HG03139 (cell line): Measurements from ENCODE around the gene GLOD4.
"Not testable (repeated sequence)": the region's sequence is repeated elsewhere in the genome, so short reads cannot be mapped to it uniquely, and the experiment has no call there.

Experiments used
- ATAC-seq: cut with Tn5 transposase; IDR thresholded peaks from one replicate; pipeline ENCODE4 v1.9.1; 2021; ENCODE audit not compliant: unreplicated experiment

GLOD4 gene

DNA sequence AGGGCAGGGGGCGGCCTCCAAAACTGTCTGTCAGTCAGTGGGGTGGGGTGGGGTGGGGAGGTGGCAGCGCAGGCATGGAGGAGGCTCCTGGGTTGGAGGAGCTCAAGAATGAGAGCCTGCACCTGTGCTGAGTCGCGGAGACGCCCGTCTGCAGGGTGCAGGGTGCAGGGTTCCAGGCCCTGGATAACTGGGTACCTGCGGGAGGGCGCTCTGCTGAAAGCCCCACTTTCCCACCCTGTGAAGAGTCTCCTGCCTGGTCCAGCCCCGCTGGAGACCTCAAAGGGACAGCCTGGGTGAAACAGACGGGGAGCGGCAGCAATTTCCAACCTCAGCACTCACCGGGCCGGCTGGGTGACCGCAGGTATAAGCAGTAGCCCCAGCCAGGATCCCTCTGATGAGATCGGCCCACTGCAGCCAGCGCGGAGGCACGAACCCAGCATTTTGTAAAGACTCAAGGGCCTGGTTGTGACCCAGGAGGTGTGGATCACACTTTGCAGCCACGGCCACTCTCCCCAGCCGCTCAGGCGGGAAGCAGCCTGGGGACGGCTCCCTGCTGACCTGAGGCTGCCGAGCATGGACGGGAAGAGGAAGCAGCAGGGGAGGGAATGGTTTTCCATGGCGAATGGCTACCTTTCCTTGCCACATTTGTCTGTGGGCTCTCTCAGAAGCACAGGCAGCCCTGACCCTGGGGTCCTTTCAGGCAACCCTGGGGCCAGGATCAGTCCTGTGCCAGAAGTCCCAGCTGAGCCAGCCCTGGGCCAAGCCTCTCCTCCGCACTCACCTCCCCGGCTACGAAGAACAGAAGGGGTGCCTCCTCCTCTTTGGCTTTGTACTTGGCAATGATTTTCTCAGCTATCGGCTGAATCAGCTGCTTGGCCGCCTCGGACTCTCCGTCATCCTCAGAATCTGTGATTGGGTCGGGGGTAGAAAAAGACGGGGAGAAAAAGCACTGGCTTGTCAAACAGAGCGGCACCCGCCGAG lies 21.1 kb upstream of the GLOD4 start:
- ATAC-seq, result no peak

DNA sequence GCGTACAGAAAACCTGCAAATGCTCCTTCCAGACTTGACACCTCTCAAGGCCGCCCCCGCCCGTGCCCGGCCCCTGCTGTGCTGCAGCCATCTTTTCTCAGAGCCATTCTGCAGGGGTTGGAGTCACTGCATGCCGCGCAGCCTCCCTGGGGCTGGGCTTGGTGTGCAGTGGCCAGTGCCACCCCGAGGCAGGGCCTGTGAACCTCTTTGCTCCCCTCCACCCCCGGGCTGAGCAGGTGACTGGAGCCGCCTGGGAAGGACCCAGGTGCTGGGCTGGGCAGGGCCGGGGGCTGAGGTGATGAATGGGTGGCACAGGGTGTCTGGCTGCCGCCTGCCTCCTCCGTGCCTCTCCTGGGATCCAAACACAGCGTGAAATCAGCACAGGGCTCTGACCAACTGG lies 20.4 kb upstream of the GLOD4 start:
- ATAC-seq, result no peak

DNA sequence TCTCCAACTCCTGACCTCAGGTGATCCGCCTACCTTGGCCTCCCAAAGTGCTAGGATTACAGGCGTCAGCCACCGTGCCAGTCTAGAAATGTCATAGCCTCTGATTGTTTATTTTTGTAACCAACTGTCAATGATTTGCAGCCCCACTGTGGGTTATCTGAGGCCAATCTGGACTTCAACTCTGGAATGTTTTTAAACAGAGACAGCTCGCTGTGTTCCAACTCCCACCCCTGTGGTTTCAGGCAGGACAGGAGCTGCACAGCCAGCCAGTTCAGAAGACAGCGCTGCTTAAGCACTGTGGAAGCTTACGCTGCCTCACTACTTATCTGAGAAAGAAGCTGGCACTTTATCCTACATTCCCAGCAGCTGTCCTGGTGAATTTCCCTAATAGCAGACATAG lies 19.6 kb upstream of the GLOD4 start:
- ATAC-seq, result no peak

DNA sequence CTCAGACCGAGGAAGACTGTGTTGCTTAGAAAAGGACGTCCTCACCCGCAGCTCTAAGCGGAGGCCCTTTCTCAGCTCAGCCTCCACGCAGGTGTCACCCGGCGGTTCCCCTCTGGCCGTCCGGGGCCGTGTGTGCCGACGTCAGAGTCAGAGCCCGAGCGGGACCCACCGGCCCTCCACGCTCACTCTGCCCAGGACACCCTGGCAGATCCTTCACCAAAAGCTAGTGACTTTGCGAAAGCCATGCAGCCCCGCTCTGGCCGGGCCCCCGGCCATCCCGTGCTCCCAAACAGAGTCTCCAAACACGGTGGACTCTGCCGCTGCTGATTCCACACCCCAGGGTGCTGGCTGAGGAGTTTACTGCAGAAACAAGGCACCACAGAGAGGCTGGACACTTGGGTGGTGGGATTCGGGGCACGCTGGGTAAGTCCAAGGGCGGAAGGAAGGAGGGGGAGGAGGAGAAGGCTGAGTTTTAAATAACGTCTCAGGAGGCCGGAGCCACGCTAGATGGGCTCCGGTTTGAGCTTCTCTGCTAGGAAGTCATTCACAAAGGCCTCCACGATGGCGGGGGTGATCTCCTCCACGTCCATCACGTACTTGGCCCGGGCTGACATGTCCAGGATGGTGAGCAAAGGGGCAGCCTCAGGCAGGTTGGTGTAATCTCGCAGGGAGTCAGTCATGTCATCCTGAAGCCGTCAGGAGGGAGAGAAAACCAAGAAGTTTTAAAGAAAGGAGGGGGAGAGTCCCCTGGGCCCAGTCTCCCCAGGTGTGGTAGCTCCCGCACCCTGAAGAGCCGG lies 18.6 kb upstream of the GLOD4 start:
- no peak for ATAC-seq

DNA sequence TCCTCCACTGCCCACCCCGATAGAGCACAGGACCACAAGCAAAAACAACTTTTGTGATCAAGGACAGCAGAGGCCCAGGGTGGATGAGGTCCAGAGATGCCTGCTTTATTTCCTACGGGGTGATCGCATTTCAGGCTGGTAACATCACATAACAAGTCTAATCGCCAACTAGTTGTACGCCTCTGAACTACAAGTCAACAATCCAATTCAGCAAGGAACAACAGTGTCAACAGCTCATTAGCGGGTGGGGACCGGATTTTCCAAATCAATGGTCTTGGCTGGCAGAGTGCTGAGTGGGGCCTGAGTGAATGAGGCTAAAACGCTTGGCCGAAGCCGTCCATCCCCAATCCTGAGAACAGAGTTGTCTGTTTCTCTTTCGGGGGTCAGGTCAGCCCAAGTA lies 17.2 kb upstream of the GLOD4 start:
- ATAC-seq, result no peak

DNA sequence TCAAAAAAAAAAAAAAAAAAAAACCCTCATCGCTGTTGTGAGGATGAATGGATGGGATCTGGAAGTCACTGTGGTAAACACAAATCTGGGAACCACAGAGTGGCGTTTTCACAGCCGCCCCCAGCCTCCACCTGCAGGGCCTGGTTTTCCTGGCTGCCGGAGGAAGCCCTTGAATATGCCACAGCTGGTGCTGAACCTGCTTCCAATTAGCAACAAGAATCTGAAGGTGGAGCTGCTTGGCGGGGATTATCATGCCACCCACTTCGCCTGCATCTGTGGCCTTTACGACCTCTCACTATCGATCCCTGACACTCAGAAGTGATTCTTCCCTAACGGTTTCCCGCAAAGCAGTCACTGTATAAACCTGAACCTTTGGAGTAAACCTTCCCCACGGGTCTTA lies 16.2 kb upstream of the GLOD4 start:
- no peak for ATAC-seq

DNA sequence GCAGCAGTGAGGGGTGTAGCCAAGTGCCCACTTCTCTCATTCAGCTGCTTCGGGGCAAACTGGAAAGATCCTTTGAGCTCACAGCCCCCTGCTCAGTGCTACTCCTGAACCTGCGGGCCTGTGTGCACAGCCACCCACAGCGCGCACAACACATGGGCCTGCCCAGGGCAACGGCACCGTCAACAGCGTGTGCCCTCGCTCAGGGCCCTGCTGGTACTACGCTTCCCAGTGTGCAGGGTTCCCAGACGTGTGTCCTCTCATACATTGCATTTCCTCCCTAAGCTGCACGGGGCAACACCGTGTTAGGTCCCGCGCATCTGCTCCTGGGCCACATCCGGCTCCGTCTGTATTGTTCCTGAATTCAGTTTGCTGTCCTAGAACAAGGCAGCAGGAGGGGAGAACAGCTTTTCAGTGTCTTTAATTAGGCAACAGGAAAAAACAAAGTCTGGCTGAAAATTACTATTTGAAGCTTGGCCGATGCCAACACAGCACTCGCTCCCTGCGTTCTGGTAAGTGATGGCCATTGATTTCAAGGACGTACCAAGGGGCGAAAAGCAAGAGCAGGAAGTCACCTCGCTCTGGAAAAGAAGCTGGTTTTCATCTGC lies 15.3 kb upstream of the GLOD4 start:
- no peak for ATAC-seq

DNA sequence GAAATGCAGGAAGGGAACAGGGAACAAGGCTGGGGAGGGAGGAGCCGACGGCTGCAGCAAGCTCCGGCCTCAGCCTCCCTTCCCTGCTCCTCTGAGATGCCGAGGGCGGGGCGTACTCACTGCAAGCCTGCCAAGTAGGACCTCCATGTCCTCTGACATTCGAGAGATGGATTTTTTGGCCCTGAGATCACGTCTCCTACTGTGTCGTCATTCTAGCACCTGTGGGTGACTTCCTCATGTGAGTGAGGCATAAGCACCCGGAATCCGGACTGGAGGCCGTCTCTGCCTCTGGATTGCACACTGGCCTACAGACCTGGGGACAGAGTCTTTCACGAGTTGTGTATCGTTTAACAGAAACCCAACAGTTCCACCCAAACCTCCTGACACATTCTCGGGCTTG lies 14.5 kb upstream of the GLOD4 start:
- no peak for ATAC-seq

DNA sequence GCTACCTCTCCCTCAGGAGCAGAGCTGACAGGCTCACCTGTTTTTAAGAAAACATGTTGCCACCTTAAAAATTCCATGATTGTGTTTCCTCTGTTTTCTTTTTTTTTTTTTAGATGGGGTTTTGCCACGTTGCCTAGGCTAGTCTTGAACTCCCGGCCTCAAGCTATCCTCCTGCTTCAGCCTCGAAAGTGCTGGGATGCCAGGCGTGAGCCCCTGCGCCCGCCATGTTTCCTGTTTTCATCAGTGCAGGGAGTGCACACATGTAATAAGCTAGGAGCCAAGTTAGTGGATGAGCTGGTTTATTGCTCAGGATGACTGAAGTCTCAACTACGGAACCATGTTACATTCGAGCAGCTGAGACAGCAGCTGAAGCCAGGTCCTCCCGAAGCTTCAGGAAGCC lies 13.6 kb upstream of the GLOD4 start:
- ATAC-seq, result no peak

DNA sequence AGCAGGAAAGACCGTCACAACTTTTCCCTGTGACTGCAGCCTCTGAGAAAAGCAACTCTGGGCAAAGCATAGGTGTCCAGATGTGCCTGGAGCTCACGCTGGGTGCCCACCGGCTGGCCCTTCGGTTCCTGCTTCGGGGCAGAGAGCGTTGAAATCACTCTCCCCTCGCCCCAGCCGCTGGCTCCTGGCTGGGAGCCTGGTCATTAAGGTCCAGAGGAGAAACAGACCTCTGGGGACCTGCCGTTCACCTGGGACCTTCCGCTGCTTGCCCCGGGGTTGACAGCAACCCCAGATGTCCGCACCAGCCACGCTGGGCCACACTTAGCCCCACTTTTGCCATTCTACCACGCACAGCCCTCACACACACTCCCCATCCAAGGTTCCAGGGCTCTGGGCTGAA lies 13.2 kb upstream of the GLOD4 start:
- no peak for ATAC-seq

DNA sequence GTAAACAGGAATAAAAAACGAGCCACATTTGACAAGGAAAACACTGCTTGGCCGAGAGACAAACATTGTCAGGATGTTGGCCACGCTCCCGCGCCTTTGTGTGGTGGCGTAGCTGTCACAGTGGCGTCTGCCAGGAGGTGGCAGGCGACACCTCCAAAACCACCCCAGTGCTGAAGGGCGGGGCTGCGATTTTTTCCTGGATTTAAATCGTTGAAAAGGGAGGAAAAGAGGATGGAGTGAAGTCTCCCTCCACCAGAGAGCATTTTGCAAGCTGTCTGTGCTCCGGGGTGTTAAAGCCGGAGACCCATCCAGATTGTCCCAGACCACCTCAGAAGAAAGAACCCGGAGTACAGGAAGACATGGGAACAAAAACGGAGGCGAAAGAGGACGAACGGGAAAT lies 12.8 kb upstream of the GLOD4 start:
- ATAC-seq, result no peak

DNA sequence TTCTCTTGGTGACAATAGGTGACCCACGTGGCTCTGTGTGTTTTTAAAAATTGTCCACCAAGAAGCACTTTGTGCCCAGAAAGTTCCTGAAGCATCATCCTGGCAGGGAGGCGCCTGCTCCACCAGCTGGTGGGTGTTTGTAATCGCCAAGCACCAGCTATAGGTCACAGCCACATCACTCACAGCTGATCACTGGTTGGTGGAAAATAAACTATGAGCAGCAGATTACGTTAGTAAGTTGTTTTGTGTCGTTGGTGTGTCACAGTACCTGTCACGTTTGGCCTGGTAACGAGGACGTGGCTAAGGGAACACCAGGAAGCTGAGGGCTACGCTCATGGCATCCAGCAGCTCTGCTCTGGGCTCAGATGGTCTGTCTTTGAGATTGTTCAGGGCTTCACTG lies 10.2 kb upstream of the GLOD4 start:
- ATAC-seq, result no peak

DNA sequence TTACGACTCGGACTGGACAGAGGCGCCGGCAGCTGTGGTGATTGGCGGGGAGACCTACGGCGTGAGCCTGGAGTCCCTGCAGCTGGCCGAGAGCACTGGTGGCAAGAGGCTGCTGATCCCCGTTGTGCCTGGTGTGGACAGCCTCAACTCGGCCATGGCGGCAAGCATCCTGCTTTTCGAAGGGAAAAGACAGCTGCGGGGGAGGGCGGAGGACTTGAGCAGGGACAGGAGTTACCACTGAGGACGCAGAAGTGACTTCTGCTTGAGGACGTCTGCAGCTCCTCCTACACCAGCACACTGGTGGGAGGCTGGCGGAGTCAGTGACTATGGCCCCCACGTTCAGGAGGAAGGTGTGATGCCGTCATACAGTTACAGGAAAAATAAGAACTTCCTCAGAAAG lies 9.7 kb upstream of the GLOD4 start:
- no peak for ATAC-seq

DNA sequence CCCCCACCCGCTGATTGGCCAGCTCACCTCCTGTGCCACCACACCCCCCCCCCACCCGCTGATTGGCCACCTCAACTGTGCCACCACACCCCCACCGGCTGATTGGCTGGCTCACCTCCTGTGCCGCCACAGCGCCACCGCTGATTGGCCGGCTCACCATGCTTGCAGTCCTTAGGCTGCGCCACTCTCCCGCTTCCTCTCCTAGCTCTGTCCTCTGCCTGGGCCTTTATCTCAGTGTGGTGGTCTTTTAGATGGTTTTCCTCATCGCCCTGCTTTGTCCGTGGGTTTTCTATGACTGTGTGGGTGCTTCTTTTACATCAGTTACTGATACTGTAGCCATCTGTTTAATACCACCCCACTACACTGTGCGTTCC lies 8.8 kb upstream of the GLOD4 start:
- not testable (repeated sequence) for ATAC-seq

DNA sequence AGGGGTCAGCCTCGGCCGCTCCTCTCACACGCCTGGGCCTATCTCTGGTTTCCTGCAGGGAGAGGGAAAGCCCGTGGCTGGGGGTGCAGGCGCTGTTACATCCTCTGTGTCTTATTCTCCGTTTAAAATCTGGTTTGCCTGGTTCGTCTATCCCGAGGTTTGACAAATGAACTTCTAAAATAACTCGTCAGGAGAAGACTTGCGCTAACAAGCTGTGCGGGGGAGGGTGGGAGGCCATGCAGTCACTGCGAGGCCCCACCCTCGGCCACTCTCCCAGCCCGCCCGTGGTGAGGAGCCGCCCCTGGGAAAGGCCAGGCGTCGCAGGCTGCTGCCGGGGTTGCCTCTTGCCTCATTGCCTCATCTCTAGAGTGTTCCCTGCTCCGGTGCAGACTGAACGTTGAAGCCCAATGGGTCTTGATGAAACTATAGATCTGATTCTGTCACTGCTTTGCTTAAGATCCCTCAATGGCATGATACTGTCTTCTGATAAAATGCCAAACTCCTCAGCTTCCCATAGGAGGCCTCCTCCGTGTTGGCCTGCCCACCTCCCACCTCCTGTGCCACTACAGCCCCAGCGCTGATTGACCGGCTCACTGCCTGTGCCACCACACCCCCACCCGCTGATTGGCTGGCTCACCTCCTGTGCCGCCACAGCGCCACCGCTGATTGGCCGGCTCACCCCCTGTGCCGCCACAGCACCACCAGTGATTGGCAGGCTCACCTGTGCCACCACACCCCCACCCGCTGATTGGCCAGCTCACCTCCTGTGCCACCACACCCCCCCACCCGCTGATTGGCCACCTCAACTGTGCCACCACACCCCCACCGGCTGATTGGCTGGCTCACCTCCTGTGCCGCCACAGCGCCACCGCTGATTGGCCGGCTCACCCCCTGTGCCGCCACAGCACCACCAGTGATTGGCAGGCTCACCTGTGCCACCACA lies 8.1 kb upstream of the GLOD4 start:
- ATAC-seq, result not testable (repeated sequence)

DNA sequence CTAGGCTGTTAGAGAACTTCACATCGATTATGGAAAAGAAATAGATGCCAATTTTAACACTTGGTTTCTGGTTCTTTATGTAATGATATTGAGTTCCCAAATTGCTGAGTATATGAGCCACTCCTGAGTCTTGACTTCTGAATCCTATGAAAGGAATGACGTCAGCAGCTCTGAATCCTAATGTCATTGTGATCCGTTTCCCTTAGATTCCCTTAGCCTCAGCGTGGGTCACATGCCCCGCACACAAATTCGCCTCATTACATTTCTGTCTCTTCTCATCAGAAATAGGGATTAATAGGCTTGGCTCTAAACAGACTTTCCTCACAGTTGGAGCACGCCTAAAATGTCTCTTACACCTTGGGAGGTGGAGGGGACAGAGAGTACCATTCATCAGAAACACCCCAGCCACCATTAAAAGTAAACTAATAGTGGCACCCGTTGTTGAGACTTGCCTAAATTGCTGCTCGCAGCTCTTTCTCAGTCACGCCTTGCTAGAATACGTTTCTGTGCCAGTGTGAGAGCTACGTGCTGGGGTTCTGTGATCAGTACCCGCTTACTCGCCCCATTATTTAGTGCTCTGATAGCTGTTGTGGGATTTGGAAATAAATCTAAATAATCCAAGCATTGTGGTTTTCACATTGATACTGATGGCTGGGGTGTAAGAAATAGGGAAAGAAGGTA lies 7.2 kb upstream of the GLOD4 start:
- ATAC-seq, result no peak

DNA sequence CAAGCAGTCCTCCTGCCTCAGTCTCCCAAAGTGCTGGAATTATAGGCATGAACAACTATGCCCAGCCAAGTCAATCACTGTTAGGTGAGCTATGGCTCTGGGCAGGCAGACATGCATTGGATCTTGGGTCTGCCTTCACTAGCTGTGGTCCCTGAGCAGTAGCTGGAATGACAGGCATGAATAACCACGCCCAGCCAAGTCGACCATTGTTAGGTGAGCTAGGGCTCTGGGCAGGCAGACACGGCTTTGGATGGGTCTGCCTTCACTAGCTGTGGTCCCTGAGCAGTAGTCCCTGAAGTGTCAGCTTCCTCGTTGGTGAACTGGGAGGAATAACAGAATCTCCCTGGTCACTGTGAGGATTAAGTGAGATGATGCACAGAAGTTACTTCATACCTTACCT lies 6.5 kb upstream of the GLOD4 start:
- no peak for ATAC-seq

DNA sequence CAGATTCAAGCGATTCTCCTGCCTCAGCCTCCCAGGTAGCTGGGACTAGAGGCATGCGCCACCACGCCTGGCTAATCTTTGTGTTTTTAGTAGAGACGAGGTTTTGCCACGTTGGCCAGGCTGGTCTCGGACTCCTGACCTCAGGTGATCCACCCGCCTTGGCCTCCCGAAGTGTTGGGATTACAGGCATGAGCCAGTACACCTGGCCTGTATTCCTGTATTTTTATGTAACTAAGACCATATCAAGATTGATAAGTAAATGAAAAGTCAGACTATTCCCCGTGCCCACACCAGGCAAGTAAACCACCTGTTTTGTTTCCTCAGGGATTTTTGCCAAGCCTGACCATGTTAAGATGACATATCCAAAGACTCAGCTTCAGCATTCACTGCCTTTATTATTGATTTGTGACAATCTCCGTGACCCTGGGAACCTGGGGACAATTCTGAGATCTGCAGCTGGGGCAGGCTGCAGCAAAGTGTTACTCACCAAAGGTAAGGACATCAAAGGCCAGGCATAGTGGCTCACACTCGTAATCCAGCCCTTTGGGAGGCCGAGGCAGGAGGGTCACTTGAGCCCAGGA lies 5.7 kb upstream of the GLOD4 start:
- ATAC-seq, result no peak

DNA sequence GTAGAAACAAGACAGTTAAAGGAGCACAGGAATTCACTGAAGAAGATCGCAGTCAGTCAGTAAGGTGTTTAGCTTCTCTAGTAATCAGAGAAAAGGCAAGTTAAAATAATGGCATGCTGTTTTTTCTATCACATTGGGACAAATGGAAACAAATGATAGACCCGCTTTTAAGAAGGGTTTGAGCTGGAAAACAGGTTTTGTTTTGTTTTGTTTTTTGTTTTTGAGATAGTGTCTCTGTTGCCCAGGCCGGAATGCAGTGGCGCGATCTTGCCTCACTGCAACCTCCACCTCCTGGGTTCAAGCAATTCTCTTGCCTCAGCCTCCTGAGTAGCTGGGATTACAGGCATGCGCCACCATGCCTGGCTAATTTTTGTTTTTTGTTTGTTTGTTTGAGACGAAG lies 3.8 kb upstream of the GLOD4 start:
- not testable (repeated sequence) for ATAC-seq

DNA sequence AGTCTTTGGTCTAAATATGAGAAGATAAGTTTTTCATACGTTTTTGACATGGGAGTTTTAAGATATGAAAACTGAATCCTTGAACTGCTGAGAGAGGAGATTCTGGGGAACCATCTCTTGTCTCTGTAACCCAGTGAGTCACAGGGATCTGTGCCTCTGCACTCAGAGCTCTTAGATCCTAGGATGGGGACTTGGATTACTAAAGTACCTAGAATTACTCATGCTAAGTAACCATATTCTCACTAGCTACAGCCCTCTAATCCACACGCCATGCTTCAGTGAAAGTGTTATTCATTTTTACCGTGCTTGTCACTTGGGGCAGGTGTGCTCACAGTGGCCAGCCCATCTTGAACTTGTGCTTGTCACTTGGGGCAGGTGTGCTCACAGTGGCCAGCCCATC lies 2.1 kb upstream of the GLOD4 start:
- no peak for ATAC-seq
